AG09309 (cell line): Measurements from ENCODE around the gene DAAM2.

Source experiments
- DNase-seq: peaks from one replicate; pipeline ENCODE4 v3.0.0-alpha.2; 2010; ENCODE audit warnings: low read depth
- H3K4me3 ChIP-seq: 2 replicates; pipeline ENCODE4 v1.5.1; 2011; ENCODE audit warnings: mild to moderate bottlenecking, low read depth, low read length, moderate library complexity; ENCODE audit not compliant: control insufficient read depth
- CTCF ChIP-seq: IDR thresholded peaks from 2 replicates; pipeline ENCODE4 v1.5.1; 2011; ENCODE audit warnings: mild to moderate bottlenecking, low read depth, low read length, inconsistent platforms; ENCODE audit not compliant: insufficient read depth, control insufficient read depth; ENCODE audit errors: missing control alignments

The DAAM2 gene

GRCh38 chr6:39756582-39756981 is 35.6 kb upstream of the DAAM2 start:
- TF ChIP-seq CTCF = no peak
- no peak overlapping the region for H3K4me3 ChIP-seq
- no peak for DNase-seq

GRCh38 chr6:39758905-39759605 is 33.1 kb upstream of the DAAM2 start:
- DNase-seq = no peak

GRCh38 chr6:39760226-39760952 is 31.8 kb upstream of the DAAM2 start:
- no peak for DNase-seq
- TF ChIP-seq CTCF = no peak
- no peak overlapping the region for H3K4me3 ChIP-seq

More at GRCh38 chr6:39758905-39759605, 33.1 kb upstream of the DAAM2 start:
- H3K4me3 ChIP-seq = no peak overlapping the region
- no peak for TF ChIP-seq CTCF

- DNase-seq = no peak
- no peak for TF ChIP-seq CTCF
- H3K4me3 ChIP-seq = no peak overlapping the region
Observed at GRCh38 chr6:39765508-39766065, 26.6 kb upstream of the DAAM2 start.

- no peak for DNase-seq
- TF ChIP-seq CTCF = no peak
- H3K4me3 ChIP-seq = no peak overlapping the region
Observed at GRCh38 chr6:39769012-39769411, 23.2 kb upstream of the DAAM2 start.

GRCh38 chr6:39770446-39770845 is 21.7 kb upstream of the DAAM2 start:
- TF ChIP-seq CTCF = no peak
- no peak for DNase-seq
- H3K4me3 ChIP-seq = no peak overlapping the region
